Globus pallidus (tissue), 1 donor: ENCODE measurements around the gene CD82.

Experiments
- DNase-seq: peaks from one replicate; pipeline ENCODE4 v3.0.0-alpha.2; 2015; ENCODE audit warnings: low spot score

CD82 gene

GRCh38 chr11:44617671-44618461 lies 52.4 kb downstream of the CD82 start:
- no peak for DNase-seq

DNA sequence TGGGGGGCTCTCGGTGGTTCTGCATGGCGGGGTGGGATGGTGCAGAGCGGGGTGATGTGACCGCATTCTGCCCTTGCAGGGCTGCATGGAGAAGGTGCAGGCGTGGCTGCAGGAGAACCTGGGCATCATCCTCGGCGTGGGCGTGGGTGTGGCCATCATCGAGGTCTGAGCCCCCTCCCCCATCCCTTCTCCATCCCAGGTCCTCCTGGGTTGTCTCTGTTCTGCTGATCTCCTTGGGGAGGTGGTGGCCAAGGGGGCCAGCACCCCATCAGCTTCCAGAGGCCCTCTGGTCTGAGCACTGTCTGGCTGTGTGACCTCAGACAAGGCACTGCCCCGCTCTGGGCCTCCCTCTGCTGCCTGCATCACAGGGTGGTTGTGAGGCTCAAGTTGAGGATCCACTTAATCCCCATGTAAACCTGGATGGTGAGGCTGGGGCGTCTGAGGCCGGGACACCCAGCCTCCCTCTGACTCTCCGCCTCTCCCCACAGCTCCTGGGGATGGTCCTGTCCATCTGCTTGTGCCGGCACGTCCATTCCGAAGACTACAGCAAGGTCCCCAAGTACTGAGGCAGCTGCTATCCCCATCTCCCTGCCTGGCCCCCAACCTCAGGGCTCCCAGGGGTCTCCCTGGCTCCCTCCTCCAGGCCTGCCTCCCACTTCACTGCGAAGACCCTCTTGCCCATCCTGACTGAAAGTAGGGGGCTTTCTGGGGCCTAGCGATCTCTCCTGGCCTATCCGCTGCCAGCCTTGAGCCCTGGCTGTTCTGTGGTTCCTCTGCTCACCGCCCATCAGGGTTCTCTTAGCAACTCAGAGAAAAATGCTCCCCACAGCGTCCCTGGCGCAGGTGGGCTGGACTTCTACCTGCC lies 53.3 kb downstream of the CD82 start:
- DNase-seq: no peak

DNA sequence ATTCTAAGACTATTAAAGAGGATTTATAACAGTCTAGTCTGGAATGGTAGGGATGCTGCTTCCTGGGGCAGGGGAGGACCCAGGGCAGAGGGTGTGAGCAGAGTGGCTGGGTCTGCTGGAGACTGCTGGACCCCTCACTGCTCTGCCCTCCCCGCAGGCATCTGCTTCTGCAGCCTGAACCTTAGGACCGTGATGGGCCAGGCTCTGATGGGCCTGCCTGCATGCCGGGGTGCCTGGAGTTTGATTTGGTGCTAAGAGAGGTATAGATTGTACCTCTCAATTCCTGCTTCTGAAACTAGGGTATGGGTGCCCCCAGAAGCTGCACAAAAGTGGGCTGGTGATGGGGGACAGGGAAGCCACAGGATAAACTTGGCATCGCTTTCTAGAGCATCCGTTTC lies 54.9 kb downstream of the CD82 start:
- no peak for DNase-seq

DNA sequence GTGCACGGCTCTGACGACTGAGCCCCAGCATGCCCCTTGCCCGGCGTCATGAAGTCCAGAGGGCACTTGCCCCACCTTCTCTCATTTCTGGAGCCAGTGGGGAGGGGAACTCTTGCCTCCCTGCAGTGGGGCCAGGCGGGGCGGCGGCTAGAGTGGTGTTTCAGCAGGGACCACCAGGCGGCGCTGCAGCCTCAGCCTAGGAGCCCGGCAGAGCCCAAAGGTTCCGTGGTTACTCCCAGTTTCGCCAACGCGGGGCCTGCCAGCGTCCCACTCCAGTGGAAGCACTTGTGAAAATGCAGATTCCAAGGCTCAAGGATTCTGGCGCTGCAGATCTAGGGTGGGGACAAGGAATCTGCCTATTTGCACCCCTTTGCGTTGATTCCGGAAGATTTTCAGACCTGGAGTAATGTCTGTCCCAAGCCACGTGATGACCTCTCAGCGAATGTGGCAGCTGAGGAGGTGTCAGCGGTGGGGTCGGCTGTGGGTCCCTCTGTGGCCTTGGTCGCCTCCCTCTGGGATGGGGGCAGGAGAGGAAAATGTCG lies 55.7 kb downstream of the CD82 start:
- peak; percentile 71 for DNase-seq

- no peak for DNase-seq
These were observed 56.3 kb downstream of the CD82 start for GRCh38 chr11:44621784-44622183.

DNA sequence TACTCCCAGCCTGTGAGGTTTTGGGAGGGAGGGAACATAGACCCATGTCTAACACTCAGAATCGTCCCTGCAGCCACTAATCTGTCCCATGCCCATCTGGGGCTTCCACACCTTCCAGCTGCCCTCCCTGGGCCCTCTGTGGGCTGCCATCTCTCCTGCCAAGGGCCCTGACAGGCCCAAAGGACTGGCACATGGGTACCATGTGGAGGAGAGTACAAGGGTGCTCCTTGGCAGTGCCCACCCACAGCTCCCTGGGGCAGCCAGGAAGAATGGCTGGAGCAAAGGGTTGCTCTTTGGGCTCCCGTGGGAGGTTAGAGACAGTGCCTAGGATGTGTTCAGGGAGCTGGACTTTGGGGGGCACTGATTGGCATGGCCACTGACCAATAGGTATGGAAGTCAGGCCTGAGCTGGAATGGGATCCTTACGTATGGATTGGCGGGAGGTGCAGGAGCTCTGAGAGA lies 56.8 kb downstream of the CD82 start:
- DNase-seq: no peak

GRCh38 chr11:44622721-44623258 lies 57.3 kb downstream of the CD82 start:
- no peak for DNase-seq

DNA sequence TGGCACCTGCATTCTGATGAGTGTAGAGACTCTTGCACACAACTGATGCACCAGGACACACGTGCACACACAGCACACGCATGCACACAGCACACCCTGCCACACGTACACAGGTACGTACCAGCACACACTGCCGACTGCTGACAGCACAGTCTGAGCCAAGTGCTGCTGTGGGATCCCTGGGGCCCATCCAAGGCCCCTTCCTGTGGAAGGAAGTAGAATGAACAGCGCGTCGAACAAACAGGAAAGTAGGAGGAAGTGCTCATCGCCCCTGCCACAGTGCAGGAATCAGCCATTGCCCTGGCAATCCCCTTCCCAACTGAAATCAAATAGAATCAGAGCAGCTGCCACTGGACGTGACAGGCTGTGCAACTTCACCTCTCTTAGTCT lies 57.9 kb downstream of the CD82 start:
- no peak for DNase-seq

DNA sequence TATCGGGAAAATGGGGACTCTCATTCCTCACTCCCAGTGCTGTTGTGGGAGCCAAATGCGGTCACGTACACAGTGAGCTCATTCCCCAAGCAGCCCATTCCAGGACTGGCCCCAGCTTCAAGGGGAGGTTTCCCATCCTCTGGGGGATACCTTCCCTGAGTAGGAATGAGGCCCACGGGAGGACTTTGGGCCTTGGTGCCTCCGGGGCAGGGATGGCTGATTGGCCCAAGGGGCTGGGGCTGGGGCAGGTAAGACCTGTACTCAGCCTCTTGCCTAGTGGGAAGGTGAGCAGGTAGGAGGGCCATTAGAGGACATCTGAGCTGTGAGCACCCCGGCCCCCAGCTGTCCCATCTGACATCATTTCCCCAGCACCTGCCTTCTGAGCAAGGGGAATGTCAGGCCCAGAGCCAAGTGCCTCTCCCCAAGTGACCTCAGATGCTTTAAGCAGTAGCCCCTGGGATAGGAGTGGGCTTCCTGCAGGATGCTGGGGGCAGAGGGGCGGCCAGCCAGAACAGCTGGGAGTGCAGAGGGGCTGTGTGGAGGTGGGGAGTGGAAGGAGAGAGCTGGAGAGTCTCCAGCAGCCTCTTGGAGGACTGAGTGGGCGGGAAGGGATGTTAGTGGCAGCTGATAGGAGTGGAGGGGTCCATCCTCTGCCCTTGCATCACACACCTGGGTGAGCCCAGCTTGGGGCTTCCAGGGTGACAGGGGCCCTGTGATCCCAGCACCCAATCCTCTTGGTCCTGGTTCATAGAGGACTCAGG lies 58.4 kb downstream of the CD82 start:
- DNase-seq: no peak

DNA sequence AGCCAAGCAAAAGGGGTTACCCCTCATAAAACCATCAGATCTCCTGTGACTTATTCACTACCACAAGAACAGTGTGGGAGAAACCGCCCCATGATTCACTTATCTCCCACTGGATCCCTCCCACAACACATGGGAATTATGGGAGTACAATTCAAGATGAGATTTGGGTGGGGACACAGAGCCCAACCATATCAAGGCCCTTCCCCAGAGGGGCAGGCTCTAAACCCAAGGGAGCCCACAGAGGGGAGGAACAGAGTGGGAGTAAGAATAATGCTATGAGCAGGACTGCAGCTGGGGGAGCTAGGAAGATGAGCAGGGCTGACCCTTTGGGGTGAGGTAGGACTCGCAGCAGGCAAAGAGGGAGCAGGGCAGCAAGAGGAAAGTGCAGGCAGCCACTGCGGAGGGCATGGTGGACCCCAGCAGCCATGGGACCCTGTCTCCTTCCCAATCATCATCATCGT lies 59.3 kb downstream of the CD82 start:
- DNase-seq: no peak

DNA sequence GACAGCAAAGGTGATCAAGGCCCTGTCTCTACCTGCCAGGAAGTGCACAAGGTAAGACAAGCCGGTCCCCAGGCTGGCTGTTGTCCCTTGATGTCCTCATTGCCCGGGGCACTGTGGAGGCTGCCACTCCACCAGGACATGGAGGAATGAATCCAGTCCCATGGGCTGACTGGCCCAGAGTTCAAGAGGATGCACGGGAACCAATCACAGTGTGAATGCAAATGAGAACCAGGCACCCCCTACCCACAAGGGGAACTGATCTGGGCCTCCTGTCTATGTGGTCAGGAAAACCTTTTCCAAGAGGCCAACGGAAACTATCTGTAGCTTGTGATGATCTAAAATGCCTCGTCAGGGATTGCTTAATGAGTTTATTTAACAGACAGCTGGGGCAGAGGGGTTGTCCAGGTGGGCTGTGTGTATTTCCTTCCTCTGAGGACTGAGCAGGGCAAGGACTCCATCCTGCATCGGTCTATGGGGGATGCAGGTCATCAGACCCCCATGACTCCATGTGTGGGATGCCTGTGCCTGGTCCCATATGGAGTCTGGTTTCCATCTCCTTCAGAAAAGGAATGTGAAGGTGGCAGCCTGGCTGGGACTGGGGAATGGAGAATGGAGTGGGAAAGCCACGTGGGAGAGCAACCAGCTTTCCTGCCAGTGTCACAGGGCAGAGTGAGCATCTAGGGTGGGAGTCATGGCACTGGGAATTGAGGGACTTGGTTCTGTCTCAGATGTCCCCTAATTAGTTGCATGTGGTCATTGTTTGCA lies 60.5 kb downstream of the CD82 start:
- DNase-seq: no peak

- DNase-seq: no peak
These were observed 61.2 kb downstream of the CD82 start for GRCh38 chr11:44626645-44627044.

- DNase-seq: no peak
These were observed 61.8 kb downstream of the CD82 start for GRCh38 chr11:44627165-44627789.

- peak; percentile 98 for DNase-seq
These were observed 62.7 kb downstream of the CD82 start for GRCh38 chr11:44627911-44628729.

DNA sequence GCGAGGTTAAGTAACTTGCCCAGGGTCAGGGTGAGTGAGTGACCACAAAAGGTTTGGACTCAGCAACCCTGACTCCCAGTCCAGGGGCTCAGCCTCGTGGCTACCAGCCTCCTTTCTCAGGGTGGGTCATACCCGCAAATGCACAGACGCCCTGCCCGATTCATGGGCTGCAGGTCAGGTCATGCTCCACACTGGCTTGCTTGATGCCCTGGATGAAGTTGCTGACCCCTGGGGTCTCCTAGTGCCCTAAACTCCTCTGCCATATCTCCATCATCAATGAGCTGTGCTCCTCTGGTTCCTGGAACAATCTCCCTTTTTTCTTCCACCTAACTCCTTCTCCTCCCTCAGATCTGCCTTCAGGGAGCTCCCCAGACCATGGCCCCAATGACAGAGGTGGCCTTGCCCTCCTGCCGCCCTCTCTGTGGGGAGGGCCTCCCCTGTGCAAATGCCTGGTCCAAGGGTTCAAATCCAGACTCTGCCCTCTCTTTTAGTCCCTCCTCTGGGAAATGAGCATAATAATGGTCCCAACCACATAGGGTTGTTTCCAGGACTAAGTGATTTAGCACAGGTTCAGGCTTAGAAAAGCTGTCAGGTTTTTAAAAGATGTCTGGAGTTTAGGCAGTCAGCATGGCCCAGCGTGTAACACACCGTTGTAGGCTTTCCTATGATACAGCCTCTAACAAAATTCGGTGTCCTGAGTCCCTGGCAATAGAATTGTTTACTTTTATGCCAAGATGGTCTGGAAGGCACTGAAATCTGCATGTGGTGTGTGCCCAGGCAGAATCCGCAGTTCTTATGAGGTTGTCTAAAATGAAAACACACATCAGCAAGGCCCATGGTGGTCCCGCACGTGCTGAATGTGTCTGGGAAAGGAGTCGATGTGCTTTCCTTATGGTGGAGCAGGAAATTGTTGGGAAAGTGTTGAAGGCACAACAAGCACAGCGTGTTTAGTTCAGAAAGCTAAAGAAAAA lies 63.6 kb downstream of the CD82 start:
- DNase-seq: no peak

GRCh38 chr11:44629732-44630345 lies 64.4 kb downstream of the CD82 start:
- DNase-seq: peak; percentile 86

- DNase-seq: no peak
These were observed 65.2 kb downstream of the CD82 start for GRCh38 chr11:44630511-44631210.
